Vagina (tissue), 2 donors: ENCODE results near the gene KMT5B. TPM values are rescaled to one million over a fixed set of nuclear protein-coding genes. Genes with fewer than 3 reads are reported as not detected.

ENCODE experiments used
- DNase-seq, 2 donors: peaks; one replicate each; pipeline ENCODE4 v3.0.0-alpha.2; 2017; ENCODE audit errors: extremely low spot score in 2 of 2
- H3K27ac ChIP-seq: fragments of 200-600 bp; sonication (generic); one replicate; pipeline ENCODE4 v1.5.1; 2019
- H3K27me3 ChIP-seq: fragments of 200-600 bp; sonication (generic); one replicate; pipeline ENCODE4 v1.5.1; 2019
- H3K36me3 ChIP-seq, 2 donors: fragments of 200-600 bp; sonication (generic); one replicate each; pipeline ENCODE4 v1.5.1; 2017 to 2019
- H3K4me1 ChIP-seq: fragments of 200-600 bp; sonication (generic); one replicate; pipeline ENCODE4 v1.5.1; 2019
- H3K4me3 ChIP-seq, 2 donors: fragments of 200-600 bp; sonication (generic); 1 replicate in 1 of 2; 2 replicates in 1 of 2; pipeline ENCODE4 v1.5.1; 2016 to 2019
- H3K9me3 ChIP-seq: fragments of 200-600 bp; sonication (generic); one replicate; pipeline ENCODE4 v1.5.1; 2019
- CTCF ChIP-seq, 3 experiments: fragments of 450-650 bp in 2 of 3; fragments of 200-600 bp in 1 of 3; sonication (generic) in 1 of 3; IDR thresholded peaks; one replicate each; pipeline ENCODE4 v1.5.1; 2017 to 2019; ENCODE audit warnings: antibody characterized with exemption in 3 of 3, mild to moderate bottlenecking in 2 of 3, moderate library complexity in 2 of 3
- POLR2A ChIP-seq, 2 donors: fragments of 450-650 bp; IDR thresholded peaks; one replicate each; pipeline ENCODE4 v1.6.1; 2017; ENCODE audit warnings: antibody characterized with exemption in 2 of 2, mild to moderate bottlenecking in 2 of 2, moderate library complexity in 2 of 2
- POLR2AphosphoS5 ChIP-seq, 2 donors: sonication (generic); formaldehyde crosslinking; IDR thresholded peaks; one replicate each; pipeline ENCODE4 v1.9.0; 2017; ENCODE audit warnings: antibody characterized with exemption in 2 of 2, mild to moderate bottlenecking in 2 of 2, low read depth in 1 of 2; ENCODE audit not compliant: insufficient read depth in 1 of 2
- intact Hi-C: fragments of 100-400 bp; cut with DNase I; formaldehyde crosslinking; loops from one replicate; pipeline ENCODE4 v1.15.1; 2023
- total RNA-seq: library from RNA; depleted of rRNA; stranded (reverse); fragments of >200 nt; gene quantifications from one replicate; pipeline ENCODE4 v1.2.3, GENCODE V29; 2016

The KMT5B gene
- total RNA-seq, 1 donor from 2014 or later: 35.4 TPM

- Histone ChIP-seq H3K27me3 (no peaks in the 10 kb centered on the region), H3K4me1 (peaks cover 63% of the 10 kb centered on the region)
- intact Hi-C loops: loop anchor here (5.0 kb wide), 1 partner anchor 169 kb away; no protein-coding TSS in a partner anchor
Observed at GRCh38 chr11:68213555-68214172, 568 bp upstream of the KMT5B start.

GRCh38 chr11:68212421-68213134 lies 518 bp downstream of the KMT5B start:
- TF ChIP-seq POLR2AphosphoS5 (IDR thresholded peaks at IDR 0.05; ENCODE audit: insufficient read depth in 1 of 2, low read depth in 1 of 2): peak in 1 of 2 donors; percentile 61
- TF ChIP-seq CTCF (IDR thresholded peaks at IDR 0.05): no peak
- TF ChIP-seq POLR2A (IDR thresholded peaks at IDR 0.05): no peak
- Histone ChIP-seq H3K4me3 (peak overlapping the region; percentile 82 to 94), H3K36me3 (no peaks in the 10 kb centered on the region), H3K27ac (peak overlapping the region; percentile 98), H3K9me3 (no peaks in the 10 kb centered on the region), H3K27me3 (no peaks in the 10 kb centered on the region), H3K4me1 (peaks cover 72% of the 10 kb centered on the region)
- DNase-seq: no peak
- intact Hi-C loops: loop anchor here (5.0 kb wide), 1 partner anchor 170 kb away; no protein-coding TSS in a partner anchor

More at GRCh38 chr11:68213555-68214172, 568 bp upstream of the KMT5B start:
- H3K36me3 ChIP-seq: no peaks in the 10 kb centered on the region
- H3K9me3 ChIP-seq: no peaks in the 10 kb centered on the region
- H3K27ac ChIP-seq: peak overlapping the region; percentile 98
- H3K4me3 ChIP-seq: peak overlapping the region; percentile 82 to 94
- TF ChIP-seq POLR2AphosphoS5 (IDR thresholded peaks at IDR 0.05; ENCODE audit: insufficient read depth in 1 of 2, low read depth in 1 of 2): peak in 1 of 2 donors; percentile 75
- TF ChIP-seq CTCF (IDR thresholded peaks at IDR 0.05): no peak
- peak in 1 of 2 donors; percentile 89 for TF ChIP-seq POLR2A (IDR thresholded peaks at IDR 0.05)
- DNase-seq: no peak

GRCh38 chr11:68211546-68211945 lies 1.6 kb downstream of the KMT5B start:
- no peak for DNase-seq
- intact Hi-C loops: loop anchor here (5.0 kb wide), 1 partner anchor 171 kb away; no protein-coding TSS in a partner anchor
- TF ChIP-seq CTCF (IDR thresholded peaks at IDR 0.05) (no peak), POLR2AphosphoS5 (IDR thresholded peaks at IDR 0.05; ENCODE audit: insufficient read depth in 1 of 2, low read depth in 1 of 2) (no peak), POLR2A (IDR thresholded peaks at IDR 0.05) (no peak)

GRCh38 chr11:68206211-68206610 lies 6.9 kb downstream of the KMT5B start:
- peaks cover 95% of the 10 kb centered on the region for H3K4me1 ChIP-seq
- H3K27ac ChIP-seq: no peak overlapping the region
- no peaks in the 10 kb centered on the region for H3K36me3 ChIP-seq
- no peak overlapping the region for H3K4me3 ChIP-seq
- intact Hi-C loops: no loop called here
- no peaks in the 10 kb centered on the region for H3K27me3 ChIP-seq
- H3K9me3 ChIP-seq: no peaks in the 10 kb centered on the region
- no peak for DNase-seq
- TF ChIP-seq POLR2A (IDR thresholded peaks at IDR 0.05) (no peak), CTCF (IDR thresholded peaks at IDR 0.05) (peak; percentile 48 to 74 (median 54))

More at GRCh38 chr11:68211546-68211945, 1.6 kb downstream of the KMT5B start:
- no peaks in the 10 kb centered on the region for H3K36me3 ChIP-seq
- no peaks in the 10 kb centered on the region for H3K27me3 ChIP-seq
- no peaks in the 10 kb centered on the region for H3K9me3 ChIP-seq
- H3K27ac ChIP-seq: peak overlapping the region; percentile 94
- H3K4me3 ChIP-seq: peak overlapping the region; percentile 82 to 94
- H3K4me1 ChIP-seq: peaks cover 80% of the 10 kb centered on the region

GRCh38 chr11:68204402-68204801 lies 8.7 kb downstream of the KMT5B start:
- intact Hi-C loops: no loop called here
- H3K4me3 ChIP-seq: no peak overlapping the region
- no peak for TF ChIP-seq CTCF (IDR thresholded peaks at IDR 0.05)
- no peak for TF ChIP-seq POLR2A (IDR thresholded peaks at IDR 0.05)
- no peak for TF ChIP-seq POLR2AphosphoS5 (IDR thresholded peaks at IDR 0.05; ENCODE audit: insufficient read depth in 1 of 2, low read depth in 1 of 2)

More at GRCh38 chr11:68204402-68204801, 8.7 kb downstream of the KMT5B start:
- no peaks in the 10 kb centered on the region for H3K9me3 ChIP-seq
- H3K4me1 ChIP-seq: peaks cover 95% of the 10 kb centered on the region
- no peaks in the 10 kb centered on the region for H3K27me3 ChIP-seq
- no peak overlapping the region for H3K27ac ChIP-seq
- DNase-seq: no peak
- H3K36me3 ChIP-seq: no peaks in the 10 kb centered on the region
